PC-9 (cell line): ENCODE data around the gene EIF4G2. TPM values are rescaled to one million over a fixed set of nuclear protein-coding genes. Genes with fewer than 3 reads are reported as not detected.

Source experiments
- BruUV-seq: library from RNA; stranded (reverse); fragments of 400-500 nt; replicated peaks from 2 replicates; lab custom pipeline; 2021; lab: Mats Ljungman, UMichigan
- CTCF ChIA-PET: fragments of 300-600 bp; sonication (Branson Sonifier 250); formaldehyde crosslinking; loops from one replicate; lab custom pipeline; 2022; ENCODE audit warnings: antibody characterized with exemption; lab: Charles Lee
- POLR2A ChIA-PET: fragments of 300-600 bp; sonication (Branson Sonifier 250); formaldehyde crosslinking; loops from one replicate; lab custom pipeline; 2022; ENCODE audit warnings: antibody characterized with exemption; ENCODE audit not compliant: unreplicated experiment; lab: Charles Lee
- DNase-seq, 2 experiments: peaks; one replicate each; pipeline versions ENCODE4 v3.0.0 to v3.0.0-alpha.2; 2015 to 2022; ENCODE audit warnings: mixed read lengths in 1 of 2
- H2AFZ ChIP-seq: fragments of 200-600 bp; sonication (generic); 2 replicates; pipeline ENCODE4 v1.8.1; 2017; ENCODE audit warnings: antibody characterized with exemption
- H3F3A ChIP-seq: fragments of 200-600 bp; sonication (generic); 2 replicates; pipeline ENCODE4 v1.8.1; 2017; ENCODE audit warnings: antibody characterized with exemption, mild to moderate bottlenecking, low read depth; ENCODE audit not compliant: insufficient read depth
- H3K27ac ChIP-seq: fragments of 200-600 bp; sonication (generic); 2 replicates; pipeline ENCODE4 v1.6.1; 2016; ENCODE audit warnings: mixed run types
- H3K27me3 ChIP-seq: fragments of 200-600 bp; sonication (generic); 2 replicates; pipeline ENCODE4 v1.6.1; 2016; ENCODE audit warnings: low read depth, mixed run types; ENCODE audit not compliant: insufficient read depth
- H3K36me3 ChIP-seq: fragments of 200-600 bp; sonication (generic); 2 replicates; pipeline ENCODE4 v1.6.1; 2016; ENCODE audit warnings: low read depth, mixed run types
- H3K4me1 ChIP-seq: fragments of 200-600 bp; sonication (generic); replicated peaks from 2 replicates; pipeline ENCODE4 v1.6.1; 2016; ENCODE audit warnings: mixed run types; ENCODE audit not compliant: insufficient read depth
- H3K4me2 ChIP-seq: fragments of 200-600 bp; sonication (generic); 2 replicates; pipeline ENCODE4 v1.6.1; 2017; ENCODE audit warnings: mixed run types
- H3K4me3 ChIP-seq: fragments of 200-600 bp; sonication (generic); 2 replicates; pipeline ENCODE4 v1.6.1; 2016; ENCODE audit warnings: mixed run types
- H3K79me2 ChIP-seq: fragments of 200-600 bp; sonication (generic); 2 replicates; pipeline ENCODE4 v1.6.1; 2017; ENCODE audit warnings: low read depth, mixed run types
- H3K9me2 ChIP-seq: fragments of 200-600 bp; sonication (generic); 2 replicates; pipeline ENCODE4 v1.8.1; 2017; ENCODE audit warnings: mild to moderate bottlenecking; ENCODE audit not compliant: insufficient read depth
- H3K9me3 ChIP-seq: fragments of 200-600 bp; sonication (generic); 2 replicates; pipeline ENCODE4 v1.8.1; 2016; ENCODE audit warnings: low read depth; ENCODE audit not compliant: insufficient read depth
- H4K20me1 ChIP-seq: fragments of 200-600 bp; sonication (generic); 2 replicates; pipeline ENCODE4 v1.8.1; 2017; ENCODE audit not compliant: insufficient read depth
- CTCF ChIP-seq: fragments of 200-600 bp; sonication (generic); conservative IDR thresholded peaks from 2 replicates; pipeline ENCODE4 v1.6.1; 2017; ENCODE audit warnings: mixed run types, antibody characterized with exemption, mild to moderate bottlenecking, moderate library complexity
- EZH2 ChIP-seq: fragments of 200-600 bp; sonication (generic); IDR thresholded peaks from 2 replicates; pipeline ENCODE4 v1.8.0; 2017; ENCODE audit warnings: antibody characterized with exemption, low read depth
- intact Hi-C: fragments of 100-400 bp; cut with micrococcal nuclease; formaldehyde crosslinking; loops from one replicate; pipeline ENCODE4 v1.10.0; 2022; ENCODE audit not compliant: unreplicated experiment
- total RNA-seq: library from RNA; stranded (reverse); gene quantifications from 2 replicates; pipeline ENCODE4 v1.2.3, GENCODE V29; 2021

Gene EIF4G2
- total RNA-seq, 1 experiment from 2014 or later = 353 TPM

GRCh38 chr11:10844796-10845195 is 36.1 kb upstream of the EIF4G2 start:
- no peak for DNase-seq
- H2AFZ ChIP-seq = no peak overlapping the region
- H3K9me3 ChIP-seq = no peaks in the 10 kb centered on the region
- no peak overlapping the region for H3K4me3 ChIP-seq
- TF ChIP-seq CTCF (no peak), EZH2 (no peak)
- intact Hi-C loops = loop anchor here (5.0 kb wide), 1 partner anchor 37 kb away; the partner anchor contains the start of gene EIF4G2
- peaks cover 21% of the 10 kb centered on the region for H3K4me1 ChIP-seq
- ChIA-PET POLR2A (interaction anchor here (0.6 kb wide), 1 partner anchor 36 kb away, joined by 4 read pairs; the partner anchor contains the start of gene EIF4G2), CTCF (no interaction called here)
- no TSS peak for BruUV-seq
- H4K20me1 ChIP-seq = no peaks in the 10 kb centered on the region
- H3K27me3 ChIP-seq = no peaks in the 10 kb centered on the region
- no peaks in the 10 kb centered on the region for H3K9me2 ChIP-seq
- no peaks in the 10 kb centered on the region for H3K36me3 ChIP-seq
- no peak overlapping the region for H3K4me2 ChIP-seq
- peaks cover 18% of the 10 kb centered on the region for H3F3A ChIP-seq
- H3K79me2 ChIP-seq = no peaks in the 10 kb centered on the region
- H3K27ac ChIP-seq = no peak overlapping the region

GRCh38 chr11:10844356-10844755 is 35.6 kb upstream of the EIF4G2 start:
- Histone ChIP-seq H3K36me3 (no peaks in the 10 kb centered on the region), H3K4me2 (no peak overlapping the region), H3K27me3 (no peaks in the 10 kb centered on the region), H3K9me2 (no peaks in the 10 kb centered on the region), H2AFZ (no peak overlapping the region), H3K9me3 (no peaks in the 10 kb centered on the region), H4K20me1 (no peaks in the 10 kb centered on the region), H3K79me2 (no peaks in the 10 kb centered on the region), H3K4me3 (no peak overlapping the region), H3K27ac (no peak overlapping the region), H3K4me1 (peaks cover 21% of the 10 kb centered on the region), H3F3A (peaks cover 18% of the 10 kb centered on the region)
- no TSS peak for BruUV-seq
- POLR2A ChIA-PET = no interaction called here
- CTCF ChIA-PET = no interaction called here
- intact Hi-C loops = loop anchor here (5.0 kb wide), 1 partner anchor 37 kb away; the partner anchor contains the start of gene EIF4G2
- TF ChIP-seq CTCF = no peak
- TF ChIP-seq EZH2 = no peak
- DNase-seq = no peak

- Histone ChIP-seq H4K20me1 (no peaks in the 10 kb centered on the region), H3K9me3 (no peaks in the 10 kb centered on the region), H3K79me2 (no peaks in the 10 kb centered on the region), H3K9me2 (no peaks in the 10 kb centered on the region), H3K4me2 (no peak overlapping the region), H3K4me3 (no peak overlapping the region), H3K4me1 (peaks cover 21% of the 10 kb centered on the region), H3F3A (peaks cover 17% of the 10 kb centered on the region), H3K36me3 (no peaks in the 10 kb centered on the region), H3K27me3 (no peaks in the 10 kb centered on the region), H3K27ac (no peak overlapping the region), H2AFZ (no peak overlapping the region)
- no peak for TF ChIP-seq CTCF
- TF ChIP-seq EZH2 = no peak
- no peak for DNase-seq
- ChIA-PET POLR2A (interaction anchor here (0.6 kb wide), 1 partner anchor 18 kb away, joined by 4 read pairs; no protein-coding TSS in a partner anchor), CTCF (interaction anchor here (0.5 kb wide), 1 partner anchor 1075 kb away, joined by 4 read pairs; no protein-coding TSS in a partner anchor)
- intact Hi-C loops = no loop called here
- no TSS peak for BruUV-seq
Measured at GRCh38 chr11:10838881-10839280, 30.2 kb upstream of the EIF4G2 start.
